ENCODE measurements around the gene ENO4. TPM values are rescaled to one million over a fixed set of nuclear protein-coding genes. Genes with fewer than 3 reads are reported as not detected.

The ENO4 gene
- polyA plus RNA-seq, 2 donors, result 0.04 to 0.07 TPM

DNA sequence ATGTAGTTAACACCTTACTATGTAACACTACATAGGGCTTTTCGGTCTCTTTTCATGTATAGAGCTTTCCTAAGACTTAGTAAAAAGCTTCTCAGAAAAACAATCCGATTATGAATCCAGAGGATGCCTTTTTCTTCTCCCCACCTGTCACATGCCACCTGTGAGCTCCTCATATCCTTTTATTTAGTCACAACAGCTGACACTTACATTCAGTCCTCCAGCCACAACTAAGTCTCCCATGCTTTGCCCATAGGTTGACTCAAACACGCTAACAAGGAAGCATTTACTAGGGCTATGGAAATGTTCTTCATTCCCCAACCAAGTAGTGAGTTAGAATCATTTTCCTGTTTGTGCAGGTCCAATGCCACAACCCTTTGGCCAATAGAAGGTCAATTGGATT is 7.9 kb downstream of the ENO4 start:
- no peak overlapping the region for H3K27ac ChIP-seq (ENCODE audit: low read depth in 2 of 2, low read length in 1 of 2)
- no peaks in the 10 kb centered on the region for H3K4me1 ChIP-seq (ENCODE audit: control insufficient read depth in 2 of 2, insufficient read depth in 2 of 2, low read length in 1 of 2)
- 89 to 92% methylated on average over 3 of the region's 3 CpGs for WGBS, 2 donors
- no peaks in the 10 kb centered on the region for H3K36me3 ChIP-seq (ENCODE audit: control insufficient read depth in 2 of 2, insufficient read depth in 2 of 2, low read length in 1 of 2)
- no peaks in the 10 kb centered on the region for H3K9me3 ChIP-seq (ENCODE audit: control insufficient read depth in 2 of 2, insufficient read depth in 1 of 2, low read depth in 1 of 2, low read length in 1 of 2)
- H3K4me3 ChIP-seq (ENCODE audit: low read depth in 1 of 2, low read length in 2 of 2), result no peak overlapping the region
- H3K27me3 ChIP-seq (ENCODE audit: control insufficient read depth in 1 of 2, insufficient read depth in 2 of 2, low read length in 2 of 2), result no peaks in the 10 kb centered on the region

DNA sequence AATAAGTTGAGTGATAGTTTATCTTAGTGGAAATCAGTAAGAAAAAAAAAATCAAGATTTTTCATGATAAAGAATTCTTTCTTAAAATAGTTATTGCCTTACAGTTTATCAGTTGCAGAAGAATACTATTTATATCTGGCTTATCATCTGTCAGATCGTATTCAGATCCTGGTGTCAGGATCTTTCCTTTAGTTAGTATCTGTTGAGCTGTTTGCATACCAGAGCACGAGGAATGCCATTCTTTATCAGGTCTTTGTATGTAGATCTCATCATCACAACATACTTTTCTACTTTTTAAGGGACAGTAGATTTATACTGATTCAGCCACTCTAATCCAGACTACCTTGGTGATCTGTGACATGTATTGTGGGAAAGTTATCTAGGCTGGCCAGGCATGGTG is 12.5 kb downstream of the ENO4 start:
- Histone ChIP-seq H3K4me3 (ENCODE audit: low read depth in 1 of 2, low read length in 2 of 2) (no peak overlapping the region), H3K27ac (ENCODE audit: low read depth in 2 of 2, low read length in 1 of 2) (no peak overlapping the region), H3K4me1 (ENCODE audit: control insufficient read depth in 2 of 2, insufficient read depth in 2 of 2, low read length in 1 of 2) (no peaks in the 10 kb centered on the region), H3K36me3 (ENCODE audit: control insufficient read depth in 2 of 2, insufficient read depth in 2 of 2, low read length in 1 of 2) (no peaks in the 10 kb centered on the region), H3K9me3 (ENCODE audit: control insufficient read depth in 2 of 2, insufficient read depth in 1 of 2, low read depth in 1 of 2, low read length in 1 of 2) (peaks cover 0 to 2% of the 10 kb centered on the region in 2 donors), H3K27me3 (ENCODE audit: control insufficient read depth in 1 of 2, insufficient read depth in 2 of 2, low read length in 2 of 2) (no peaks in the 10 kb centered on the region)
- WGBS, 2 donors, result 64 to 83% methylated on average over 2 of the region's 2 CpGs

DNA sequence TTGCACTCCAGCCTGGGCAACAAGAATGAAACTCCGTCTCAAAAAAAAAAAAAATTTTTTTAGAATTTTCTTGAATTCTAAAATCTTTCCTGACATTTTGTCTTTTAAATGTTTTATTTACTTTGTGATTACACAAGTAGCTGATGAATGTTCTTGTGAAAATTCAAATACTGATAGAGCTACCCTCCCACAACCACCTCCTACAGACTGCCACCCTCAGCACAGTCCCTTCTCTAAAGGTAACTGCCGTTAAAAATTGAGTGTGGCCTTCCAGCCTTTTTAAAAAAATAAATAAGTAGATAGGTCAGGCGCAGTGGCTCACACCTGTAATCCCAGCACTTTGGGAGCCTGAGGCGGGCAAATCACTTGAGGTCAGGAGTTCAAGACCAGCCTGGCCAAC is 15.1 kb downstream of the ENO4 start:
- 85% methylated on average over 4 of the region's 4 CpGs for WGBS, 2 donors
- Histone ChIP-seq H3K9me3 (ENCODE audit: control insufficient read depth in 2 of 2, insufficient read depth in 1 of 2, low read depth in 1 of 2, low read length in 1 of 2) (peaks cover 0 to 2% of the 10 kb centered on the region in 2 donors), H3K27me3 (ENCODE audit: control insufficient read depth in 1 of 2, insufficient read depth in 2 of 2, low read length in 2 of 2) (no peaks in the 10 kb centered on the region), H3K4me1 (ENCODE audit: control insufficient read depth in 2 of 2, insufficient read depth in 2 of 2, low read length in 1 of 2) (no peaks in the 10 kb centered on the region), H3K36me3 (ENCODE audit: control insufficient read depth in 2 of 2, insufficient read depth in 2 of 2, low read length in 1 of 2) (no peaks in the 10 kb centered on the region), H3K4me3 (ENCODE audit: low read depth in 1 of 2, low read length in 2 of 2) (no peak overlapping the region), H3K27ac (ENCODE audit: low read depth in 2 of 2, low read length in 1 of 2) (no peak overlapping the region)

DNA sequence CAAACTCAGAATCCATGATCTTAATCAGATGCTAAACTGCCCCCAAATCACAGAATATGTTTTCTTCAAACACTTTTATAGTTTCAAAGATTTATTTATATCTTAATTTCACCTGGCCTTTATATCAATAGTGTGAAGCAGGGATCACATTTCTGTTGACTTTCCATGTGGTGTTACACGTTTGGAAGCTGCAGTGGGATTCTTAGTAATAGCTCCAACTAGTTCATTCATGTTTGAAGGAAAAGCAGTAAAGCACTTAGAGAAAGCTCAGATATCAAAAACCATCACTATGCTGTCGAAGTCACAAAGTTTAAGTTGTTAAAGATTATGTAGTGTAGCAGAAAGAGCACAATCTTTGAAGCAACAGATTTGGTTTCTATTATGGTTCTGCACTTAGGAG is 16.8 kb downstream of the ENO4 start:
- no peaks in the 10 kb centered on the region for H3K4me1 ChIP-seq (ENCODE audit: control insufficient read depth in 2 of 2, insufficient read depth in 2 of 2, low read length in 1 of 2)
- no peaks in the 10 kb centered on the region for H3K27me3 ChIP-seq (ENCODE audit: control insufficient read depth in 1 of 2, insufficient read depth in 2 of 2, low read length in 2 of 2)
- H3K4me3 ChIP-seq (ENCODE audit: low read depth in 1 of 2, low read length in 2 of 2), result no peak overlapping the region
- no peak overlapping the region for H3K27ac ChIP-seq (ENCODE audit: low read depth in 2 of 2, low read length in 1 of 2)
- 40 to 46% methylated on average over 2 of the region's 2 CpGs for WGBS, 2 donors
- H3K36me3 ChIP-seq (ENCODE audit: control insufficient read depth in 2 of 2, insufficient read depth in 2 of 2, low read length in 1 of 2), result no peaks in the 10 kb centered on the region
- H3K9me3 ChIP-seq (ENCODE audit: control insufficient read depth in 2 of 2, insufficient read depth in 1 of 2, low read depth in 1 of 2, low read length in 1 of 2), result peaks cover 0 to 2% of the 10 kb centered on the region in 2 donors

DNA sequence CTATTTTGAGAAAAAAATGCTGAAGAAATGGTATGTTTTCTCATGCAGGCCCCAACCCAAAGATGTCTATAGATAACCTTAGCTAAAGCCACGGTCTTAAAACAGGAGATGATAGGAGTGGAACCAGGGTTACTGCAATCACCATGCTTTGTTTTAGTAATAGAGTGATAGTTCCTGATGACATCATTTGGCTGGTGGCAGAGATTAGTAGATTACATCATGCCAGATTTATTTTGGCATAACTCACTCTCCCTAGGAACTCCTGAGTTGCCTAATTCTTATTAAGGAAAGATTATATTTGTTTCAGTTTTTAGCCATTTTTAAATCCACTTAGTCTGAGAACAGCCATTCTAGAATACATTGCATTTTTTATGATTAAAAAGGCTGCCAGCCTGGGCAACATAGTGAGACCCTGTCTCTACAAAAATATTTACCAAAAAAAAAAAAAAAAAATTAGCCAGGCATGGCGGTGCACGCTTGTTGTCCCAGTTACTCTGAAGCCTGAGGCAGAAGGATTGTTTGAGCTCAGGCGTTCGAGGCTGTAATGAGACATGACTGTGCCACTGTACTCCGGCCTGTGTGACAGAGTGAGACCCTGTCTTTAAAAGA is 17.8 kb downstream of the ENO4 start:
- Histone ChIP-seq H3K27ac (ENCODE audit: low read depth in 2 of 2, low read length in 1 of 2) (no peak overlapping the region), H3K27me3 (ENCODE audit: control insufficient read depth in 1 of 2, insufficient read depth in 2 of 2, low read length in 2 of 2) (no peaks in the 10 kb centered on the region), H3K4me3 (ENCODE audit: low read depth in 1 of 2, low read length in 2 of 2) (no peak overlapping the region), H3K36me3 (ENCODE audit: control insufficient read depth in 2 of 2, insufficient read depth in 2 of 2, low read length in 1 of 2) (no peaks in the 10 kb centered on the region), H3K4me1 (ENCODE audit: control insufficient read depth in 2 of 2, insufficient read depth in 2 of 2, low read length in 1 of 2) (no peaks in the 10 kb centered on the region), H3K9me3 (ENCODE audit: control insufficient read depth in 2 of 2, insufficient read depth in 1 of 2, low read depth in 1 of 2, low read length in 1 of 2) (peaks cover 0 to 2% of the 10 kb centered on the region in 2 donors)
- 75 to 79% methylated on average over 6 of the region's 6 CpGs for WGBS, 2 donors

DNA sequence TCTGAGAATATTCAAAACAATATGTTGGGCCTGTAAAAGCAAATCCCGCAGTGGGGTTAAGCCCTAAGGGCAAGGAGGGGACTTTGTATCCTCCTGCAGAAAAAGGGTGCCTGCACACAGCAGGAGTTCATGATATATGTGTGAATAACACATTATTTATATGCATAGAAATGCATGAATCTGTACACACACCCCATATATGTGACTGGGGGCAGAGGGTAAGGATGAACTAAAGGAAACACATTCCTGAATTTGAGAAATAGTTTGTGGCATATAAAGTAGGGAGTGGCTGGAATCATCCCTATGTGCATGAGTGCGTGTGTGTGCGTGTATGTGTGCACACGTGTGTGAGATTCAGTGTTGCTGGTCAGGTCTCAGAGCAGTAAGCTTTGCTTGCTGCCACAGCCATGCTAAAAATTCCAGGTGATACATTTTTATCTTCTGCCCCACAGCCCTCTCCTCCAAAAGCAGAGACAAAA is 18.9 kb downstream of the ENO4 start:
- no peaks in the 10 kb centered on the region for H3K4me1 ChIP-seq (ENCODE audit: control insufficient read depth in 2 of 2, insufficient read depth in 2 of 2, low read length in 1 of 2)
- no peaks in the 10 kb centered on the region for H3K36me3 ChIP-seq (ENCODE audit: control insufficient read depth in 2 of 2, insufficient read depth in 2 of 2, low read length in 1 of 2)
- H3K9me3 ChIP-seq (ENCODE audit: control insufficient read depth in 2 of 2, insufficient read depth in 1 of 2, low read depth in 1 of 2, low read length in 1 of 2), result no peaks in the 10 kb centered on the region
- H3K4me3 ChIP-seq (ENCODE audit: low read depth in 1 of 2, low read length in 2 of 2), result no peak overlapping the region
- H3K27ac ChIP-seq (ENCODE audit: low read depth in 2 of 2, low read length in 1 of 2), result no peak overlapping the region
- H3K27me3 ChIP-seq (ENCODE audit: control insufficient read depth in 1 of 2, insufficient read depth in 2 of 2, low read length in 2 of 2), result no peaks in the 10 kb centered on the region
- 45 to 57% methylated on average over 4 of the region's 4 CpGs for WGBS, 2 donors

DNA sequence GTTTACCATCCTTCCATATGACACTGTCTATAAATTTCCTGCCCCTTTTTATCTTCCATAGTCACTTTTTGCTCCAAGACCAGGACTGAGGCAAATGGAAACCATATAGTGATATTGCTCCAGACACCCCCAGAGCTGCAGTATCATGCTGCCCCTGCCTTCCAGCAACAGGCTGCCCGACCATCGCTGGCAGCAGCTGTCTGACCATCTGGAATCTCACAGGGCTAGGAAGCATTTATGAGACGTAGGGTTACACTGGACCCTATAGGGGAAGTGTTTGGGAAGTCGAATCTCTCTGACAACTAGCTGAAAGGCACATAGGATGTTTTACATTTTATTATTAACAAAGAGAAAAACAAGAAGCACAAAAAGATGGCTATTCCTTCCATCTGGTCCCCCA is 19.4 kb downstream of the ENO4 start:
- no peaks in the 10 kb centered on the region for H3K9me3 ChIP-seq (ENCODE audit: control insufficient read depth in 2 of 2, insufficient read depth in 1 of 2, low read depth in 1 of 2, low read length in 1 of 2)
- no peaks in the 10 kb centered on the region for H3K27me3 ChIP-seq (ENCODE audit: control insufficient read depth in 1 of 2, insufficient read depth in 2 of 2, low read length in 2 of 2)
- H3K4me1 ChIP-seq (ENCODE audit: control insufficient read depth in 2 of 2, insufficient read depth in 2 of 2, low read length in 1 of 2), result no peaks in the 10 kb centered on the region
- no peak overlapping the region for H3K27ac ChIP-seq (ENCODE audit: low read depth in 2 of 2, low read length in 1 of 2)
- no peak overlapping the region for H3K4me3 ChIP-seq (ENCODE audit: low read depth in 1 of 2, low read length in 2 of 2)
- H3K36me3 ChIP-seq (ENCODE audit: control insufficient read depth in 2 of 2, insufficient read depth in 2 of 2, low read length in 1 of 2), result no peaks in the 10 kb centered on the region
- 57 to 58% methylated on average over 4 of the region's 4 CpGs for WGBS, 2 donors

DNA sequence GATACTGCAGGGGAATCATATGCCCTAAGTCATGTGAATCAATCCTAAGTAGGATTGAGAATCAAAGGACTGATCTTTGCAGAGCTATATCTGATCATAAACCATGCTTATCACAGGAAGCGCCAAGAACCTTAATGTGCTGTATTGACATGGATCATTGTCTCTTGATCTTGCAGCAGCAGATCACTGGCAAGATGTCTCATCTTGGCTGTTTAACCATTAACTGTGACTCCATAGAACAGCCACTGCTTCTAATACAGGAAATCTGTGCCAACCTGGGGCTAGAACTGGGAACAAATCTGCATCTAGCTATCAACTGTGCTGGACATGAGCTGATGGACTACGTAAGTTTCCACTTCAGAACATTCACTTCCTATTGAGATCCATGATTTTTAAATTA is 21.6 kb downstream of the ENO4 start:
- H3K27me3 ChIP-seq (ENCODE audit: control insufficient read depth in 1 of 2, insufficient read depth in 2 of 2, low read length in 2 of 2), result no peaks in the 10 kb centered on the region
- H3K9me3 ChIP-seq (ENCODE audit: control insufficient read depth in 2 of 2, insufficient read depth in 1 of 2, low read depth in 1 of 2, low read length in 1 of 2), result no peaks in the 10 kb centered on the region
- H3K4me1 ChIP-seq (ENCODE audit: control insufficient read depth in 2 of 2, insufficient read depth in 2 of 2, low read length in 1 of 2), result no peaks in the 10 kb centered on the region
- no peaks in the 10 kb centered on the region for H3K36me3 ChIP-seq (ENCODE audit: control insufficient read depth in 2 of 2, insufficient read depth in 2 of 2, low read length in 1 of 2)
- no peak overlapping the region for H3K27ac ChIP-seq (ENCODE audit: low read depth in 2 of 2, low read length in 1 of 2)
- WGBS, 2 donors, result 89 to 91% methylated on average over 2 of the region's 2 CpGs
- H3K4me3 ChIP-seq (ENCODE audit: low read depth in 1 of 2, low read length in 2 of 2), result no peak overlapping the region

DNA sequence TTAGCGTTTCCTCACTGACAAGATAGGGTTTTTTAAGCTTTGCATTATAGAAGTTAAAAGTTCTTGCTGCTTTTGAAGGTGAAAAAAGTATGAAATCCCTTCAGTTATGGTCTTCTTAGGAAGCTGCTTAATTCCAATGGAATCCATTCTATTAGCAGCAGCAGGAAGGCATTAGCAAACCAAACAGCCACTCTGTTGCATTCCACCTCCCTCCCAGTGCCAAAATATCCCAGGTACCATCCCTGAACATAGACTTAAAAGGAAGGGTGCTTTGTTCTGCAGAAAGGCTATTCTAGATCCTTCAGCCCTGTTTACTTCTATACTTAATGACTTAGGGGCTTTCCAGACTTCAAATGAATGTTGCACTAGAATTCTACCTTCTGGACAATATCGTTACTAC is 23.8 kb downstream of the ENO4 start:
- Histone ChIP-seq H3K4me1 (ENCODE audit: control insufficient read depth in 2 of 2, insufficient read depth in 2 of 2, low read length in 1 of 2) (no peaks in the 10 kb centered on the region), H3K9me3 (ENCODE audit: control insufficient read depth in 2 of 2, insufficient read depth in 1 of 2, low read depth in 1 of 2, low read length in 1 of 2) (no peaks in the 10 kb centered on the region), H3K36me3 (ENCODE audit: control insufficient read depth in 2 of 2, insufficient read depth in 2 of 2, low read length in 1 of 2) (no peaks in the 10 kb centered on the region), H3K4me3 (ENCODE audit: low read depth in 1 of 2, low read length in 2 of 2) (no peak overlapping the region), H3K27me3 (ENCODE audit: control insufficient read depth in 1 of 2, insufficient read depth in 2 of 2, low read length in 2 of 2) (no peaks in the 10 kb centered on the region), H3K27ac (ENCODE audit: low read depth in 2 of 2, low read length in 1 of 2) (no peak overlapping the region)
- WGBS, 2 donors, result 47 to 73% methylated on average over 2 of the region's 2 CpGs

DNA sequence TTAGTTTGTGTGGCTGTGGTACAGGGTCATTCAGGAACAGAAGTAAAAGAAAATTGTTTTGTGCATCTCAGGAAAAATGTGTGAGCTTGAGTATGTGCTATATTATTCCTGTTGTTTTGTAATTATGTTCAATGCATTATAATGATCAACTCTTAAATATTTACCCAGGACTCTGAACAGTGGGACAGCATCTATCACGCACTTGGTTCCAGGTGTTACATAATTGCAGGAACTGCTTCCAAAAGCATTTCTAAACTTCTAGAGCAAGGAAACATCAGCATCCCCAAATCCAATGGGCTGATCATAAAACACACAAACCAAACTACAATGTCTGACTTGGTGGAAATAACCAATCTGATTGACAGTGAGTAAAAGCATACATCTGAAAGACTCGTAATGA is 26.6 kb downstream of the ENO4 start:
- no peaks in the 10 kb centered on the region for H3K4me1 ChIP-seq (ENCODE audit: control insufficient read depth in 2 of 2, insufficient read depth in 2 of 2, low read length in 1 of 2)
- no peaks in the 10 kb centered on the region for H3K9me3 ChIP-seq (ENCODE audit: control insufficient read depth in 2 of 2, insufficient read depth in 1 of 2, low read depth in 1 of 2, low read length in 1 of 2)
- H3K27ac ChIP-seq (ENCODE audit: low read depth in 2 of 2, low read length in 1 of 2), result no peak overlapping the region
- WGBS, 2 donors, result 88 to 93% methylated on average over 2 of the region's 2 CpGs
- no peaks in the 10 kb centered on the region for H3K27me3 ChIP-seq (ENCODE audit: control insufficient read depth in 1 of 2, insufficient read depth in 2 of 2, low read length in 2 of 2)
- H3K36me3 ChIP-seq (ENCODE audit: control insufficient read depth in 2 of 2, insufficient read depth in 2 of 2, low read length in 1 of 2), result no peaks in the 10 kb centered on the region
- no peak overlapping the region for H3K4me3 ChIP-seq (ENCODE audit: low read depth in 1 of 2, low read length in 2 of 2)

All from esophagus (tissue), 2 donors.